Stimulated activated effector memory CD8-positive, alpha-beta T cell treated with anti-CD3 and anti-CD28 coated beads, Interleukin-12 subunit alpha, Interleukin-12 subunit beta, amount 100 ng/mL, for 72 hours (primary cell): ENCODE data around the gene FUS.

Experiments
- ATAC-seq: fragments of 150-1000 bp; cut with Tn5 transposase; 2 replicates; pipeline ENCODE4 v1.10.0; 2021
- DNase-seq, 2 donors: peaks; one replicate each; pipeline ENCODE4 v3.0.0; 2021 to 2022; ENCODE audit warnings: low spot score in 2 of 2
- H3K27ac Mint-ChIP-seq: one replicate; pipeline ENCODE4 v1.8.0; 2022; ENCODE audit warnings: mild to moderate bottlenecking, mixed read lengths
- H3K36me3 Mint-ChIP-seq: one replicate; pipeline ENCODE4 v1.8.0; 2022; ENCODE audit warnings: mild to moderate bottlenecking, mixed read lengths
- H3K4me1 Mint-ChIP-seq: one replicate; pipeline ENCODE4 v1.8.0; 2022; ENCODE audit warnings: mixed read lengths
- H3K4me3 Mint-ChIP-seq: one replicate; pipeline ENCODE4 v1.8.0; 2022; ENCODE audit warnings: mild to moderate bottlenecking, mixed read lengths
- H3K9me3 Mint-ChIP-seq: one replicate; pipeline ENCODE4 v1.8.0; 2022; ENCODE audit warnings: mixed read lengths

FUS gene

GRCh38 chr16:31200821-31201568, 21.1 kb downstream of the FUS start:
- H3K4me3 Mint-ChIP-seq: peak overlapping the region; percentile 81
- H3K9me3 Mint-ChIP-seq: no peaks in the 10 kb centered on the region

GRCh38 chr16:31201582-31202413, 21.9 kb downstream of the FUS start:
- Mint-ChIP-seq H3K9me3 (no peaks in the 10 kb centered on the region), H3K27ac (peak overlapping the region; percentile 86), H3K4me3 (peak overlapping the region; percentile 81), H3K36me3 (peaks cover 50% of the 10 kb centered on the region), H3K4me1 (peaks cover 58% of the 10 kb centered on the region)
- DNase-seq: peak in 1 of 2 donors; percentile 29
- peak; percentile 63 for ATAC-seq

More at GRCh38 chr16:31200821-31201568, 21.1 kb downstream of the FUS start:
- Mint-ChIP-seq H3K4me1 (peaks cover 61% of the 10 kb centered on the region), H3K27ac (peak overlapping the region; percentile 86), H3K36me3 (peaks cover 58% of the 10 kb centered on the region)
- ATAC-seq: peak; percentile 76
- no peak for DNase-seq

GRCh38 chr16:31202414-31203375, 22.8 kb downstream of the FUS start, which contains the start of gene PYCARD:
Gene PYCARD, minus strand, starts transcription at chr16:31202760. Its CDS starts 70 bp downstream, at chr16:31202690.
- Mint-ChIP-seq H3K27ac (peak within 1 kb of the TSS; percentile 86), H3K4me3 (peak within 1 kb of the TSS; percentile 81), H3K4me1 (peaks cover 58% of the 10 kb centered on the region), H3K36me3 (peaks cover 41% of the 10 kb centered on the region), H3K9me3 (no peaks in the 10 kb centered on the region)
- DNase-seq (peak in 1 of 2 donors; percentile 73), ATAC-seq (peak; percentile 56)

GRCh38 chr16:31204871-31205666, 25.1 kb downstream of the FUS start:
- DNase-seq: no peak
- no peak for ATAC-seq
- H3K36me3 Mint-ChIP-seq: peaks cover 25% of the 10 kb centered on the region
- no peak overlapping the region for H3K27ac Mint-ChIP-seq
- H3K4me1 Mint-ChIP-seq: peaks cover 43% of the 10 kb centered on the region
- no peaks in the 10 kb centered on the region for H3K9me3 Mint-ChIP-seq
- no peak overlapping the region for H3K4me3 Mint-ChIP-seq

GRCh38 chr16:31206776-31207175, 26.8 kb downstream of the FUS start:
- peaks cover 8% of the 10 kb centered on the region for H3K36me3 Mint-ChIP-seq
- no peak overlapping the region for H3K27ac Mint-ChIP-seq
- no peaks in the 10 kb centered on the region for H3K9me3 Mint-ChIP-seq
- DNase-seq (no peak), ATAC-seq (no peak)
- no peak overlapping the region for H3K4me3 Mint-ChIP-seq
- peaks cover 35% of the 10 kb centered on the region for H3K4me1 Mint-ChIP-seq

- peaks cover 28% of the 10 kb centered on the region for H3K4me1 Mint-ChIP-seq
- no peaks in the 10 kb centered on the region for H3K36me3 Mint-ChIP-seq
These were observed 33.4 kb downstream of the FUS start for GRCh38 chr16:31213342-31213741.

GRCh38 chr16:31213877-31214707, 34.2 kb downstream of the FUS start, which contains the start of gene TRIM72:
Gene TRIM72, plus strand, starts transcription at chr16:31214119. Its CDS starts 620 bp downstream, at chr16:31214739.
- Mint-ChIP-seq H3K9me3 (no peaks in the 10 kb centered on the region), H3K27ac (no peak within 1 kb of the TSS), H3K36me3 (no peaks in the 10 kb centered on the region), H3K4me3 (peak within 1 kb of the TSS; percentile 73), H3K4me1 (peaks cover 28% of the 10 kb centered on the region)
- ATAC-seq: no peak
- no peak for DNase-seq

More at GRCh38 chr16:31213342-31213741, 33.4 kb downstream of the FUS start:
- Mint-ChIP-seq H3K4me3 (no peak overlapping the region), H3K9me3 (no peaks in the 10 kb centered on the region), H3K27ac (no peak overlapping the region)
- DNase-seq (no peak), ATAC-seq (no peak)

- H3K4me1 Mint-ChIP-seq: peaks cover 28% of the 10 kb centered on the region
- H3K27ac Mint-ChIP-seq: no peak overlapping the region
- no peaks in the 10 kb centered on the region for H3K36me3 Mint-ChIP-seq
- DNase-seq: no peak
- peak; percentile 2 for ATAC-seq
- no peaks in the 10 kb centered on the region for H3K9me3 Mint-ChIP-seq
- peak overlapping the region; percentile 73 for H3K4me3 Mint-ChIP-seq
These were observed 34.9 kb downstream of the FUS start for GRCh38 chr16:31214708-31215286.

GRCh38 chr16:31215287-31216162, 35.6 kb downstream of the FUS start:
- Mint-ChIP-seq H3K27ac (peak overlapping the region; percentile 38), H3K4me1 (peaks cover 28% of the 10 kb centered on the region), H3K4me3 (peak overlapping the region; percentile 73), H3K9me3 (no peaks in the 10 kb centered on the region), H3K36me3 (no peaks in the 10 kb centered on the region)
- DNase-seq (no peak), ATAC-seq (peak; percentile 66)

GRCh38 chr16:31216422-31217135, 36.6 kb downstream of the FUS start, which contains the start of gene PYDC1:
Gene PYDC1, minus strand, starts transcription at chr16:31217135. Its CDS starts 107 bp downstream, at chr16:31217028.
- Mint-ChIP-seq H3K9me3 (no peaks in the 10 kb centered on the region), H3K27ac (peak within 1 kb of the TSS; percentile 38), H3K4me1 (peaks cover 31% of the 10 kb centered on the region), H3K36me3 (no peaks in the 10 kb centered on the region), H3K4me3 (peak within 1 kb of the TSS; percentile 73)
- ATAC-seq (peak; percentile 55), DNase-seq (no peak)

GRCh38 chr16:31217136-31217530, 37.2 kb downstream of the FUS start:
- peak overlapping the region; percentile 29 for H3K27ac Mint-ChIP-seq
- H3K4me1 Mint-ChIP-seq: peaks cover 25% of the 10 kb centered on the region
- H3K9me3 Mint-ChIP-seq: no peaks in the 10 kb centered on the region
- H3K4me3 Mint-ChIP-seq: peak overlapping the region; percentile 73
- ATAC-seq (no peak), DNase-seq (no peak)
- no peaks in the 10 kb centered on the region for H3K36me3 Mint-ChIP-seq
